Measurements from ENCODE around the gene GPRC5B. TPM values are rescaled to one million over a fixed set of nuclear protein-coding genes. Genes with fewer than 3 reads are reported as not detected.

Gene GPRC5B
- total RNA-seq: 10 to 100 TPM in 1 of 4 donors, 1 to 10 TPM in 3; 1.9 to 17.3 (median 5.1) TPM

GRCh38 chr16:19884611-19885450 is at the start of gene GPRC5B:
Gene GPRC5B (minus strand): TSS chr16:19884848. CDS start chr16:19872845, 12,003 bp downstream.
- peaks cover 6 to 28% (median 25%) of the 10 kb centered on the region in 4 donors for H3K4me1 ChIP-seq

GRCh38 chr16:19933740-19934139 is 49.1 kb upstream of the GPRC5B start:
- Histone ChIP-seq H3K36me3 (no peaks in the 10 kb centered on the region), H3K27ac (no peak overlapping the region), H3K4me1 (no peaks in the 10 kb centered on the region), H3K4me3 (no peak overlapping the region), H3K27me3 (no peaks in the 10 kb centered on the region), H3K9me3 (no peaks in the 10 kb centered on the region)
- no peak for DNase-seq
- WGBS, 2 donors (ENCODE audit: low coverage in 1 of 2): 68 to 81% methylated on average over 3 to 6 of the region's 6 CpGs
- TF ChIP-seq POLR2A (IDR thresholded peaks at IDR 0.05) (no peak), EP300 (IDR thresholded peaks at IDR 0.05; ENCODE audit: low read depth) (no peak), CTCF (IDR thresholded peaks at IDR 0.05) (no peak), POLR2AphosphoS5 (IDR thresholded peaks at IDR 0.05) (no peak)
- intact Hi-C loops (cut with DNase I; ENCODE audit: low total_unique reads): no loop called here
- in situ Hi-C loops (cut with MboI; ENCODE audit: low pct_ligation_motif_present in 1 of 4, low pct_unique_long_range_greater_than_20kb in 1 of 4, low sequenced_read_pairs in 3 of 4): no loop called here

More at GRCh38 chr16:19884611-19885450, at the start of gene GPRC5B:
- peak within 1 kb of the TSS; percentile 51 to 72 (median 60) for H3K4me3 ChIP-seq
- no peaks in the 10 kb centered on the region for H3K36me3 ChIP-seq
- in situ Hi-C loops (cut with MboI; ENCODE audit: low pct_ligation_motif_present in 1 of 4, low pct_unique_long_range_greater_than_20kb in 1 of 4, low sequenced_read_pairs in 3 of 4): loop anchor here (5.0 to 25.0 kb wide), 4 partner anchors 173 to 320 kb away; partner anchors contain the start of genes IQCK (in 1 of the 4) and KNOP1 (in 1 of the 4)
- H3K27ac ChIP-seq: peak within 1 kb of the TSS; percentile 0 to 51 (median 33)
- H3K27me3 ChIP-seq: peaks cover 36% of the 10 kb centered on the region
- WGBS, 2 donors (ENCODE audit: low coverage in 1 of 2): 2% methylated on average over 76 of the region's 85 CpGs; no CpG with 5 or more reads in 1 of the 2 donors
- TF ChIP-seq EP300 (IDR thresholded peaks at IDR 0.05; ENCODE audit: low read depth): no peak
- no peak for TF ChIP-seq POLR2A (IDR thresholded peaks at IDR 0.05)
- TF ChIP-seq CTCF (IDR thresholded peaks at IDR 0.05): no peak
- TF ChIP-seq POLR2AphosphoS5 (IDR thresholded peaks at IDR 0.05): peak in 1 of 3 donors; percentile 20
- intact Hi-C loops (cut with DNase I; ENCODE audit: low total_unique reads): loop anchor here (10.0 kb wide), 1 partner anchor 170 kb away; the partner anchor contains the start of genes IQCK and KNOP1
- no peaks in the 10 kb centered on the region for H3K9me3 ChIP-seq
- DNase-seq: peak; percentile 34

GRCh38 chr16:19929062-19929511 is 44.4 kb upstream of the GPRC5B start:
- no peaks in the 10 kb centered on the region for H3K9me3 ChIP-seq
- TF ChIP-seq POLR2AphosphoS5 (IDR thresholded peaks at IDR 0.05) (no peak), CTCF (IDR thresholded peaks at IDR 0.05) (no peak), EP300 (IDR thresholded peaks at IDR 0.05; ENCODE audit: low read depth) (no peak), POLR2A (IDR thresholded peaks at IDR 0.05) (no peak)
- H3K27ac ChIP-seq: no peak overlapping the region
- intact Hi-C loops (cut with DNase I; ENCODE audit: low total_unique reads) (no loop called here), in situ Hi-C loops (cut with MboI; ENCODE audit: low pct_ligation_motif_present in 1 of 4, low pct_unique_long_range_greater_than_20kb in 1 of 4, low sequenced_read_pairs in 3 of 4) (no loop called here)
- DNase-seq: no peak
- no peak overlapping the region for H3K4me3 ChIP-seq
- H3K36me3 ChIP-seq: no peaks in the 10 kb centered on the region
- H3K27me3 ChIP-seq: no peaks in the 10 kb centered on the region
- WGBS, 2 donors (ENCODE audit: low coverage in 1 of 2): 75 to 84% methylated on average over 12 of the region's 12 CpGs
- peaks cover 0 to 2% (median under 1%) of the 10 kb centered on the region in 4 donors for H3K4me1 ChIP-seq

GRCh38 chr16:19928432-19928831 is 43.8 kb upstream of the GPRC5B start:
- Histone ChIP-seq H3K27me3 (no peaks in the 10 kb centered on the region), H3K27ac (no peak overlapping the region), H3K36me3 (no peaks in the 10 kb centered on the region), H3K4me3 (no peak overlapping the region), H3K4me1 (peaks cover 0 to 9% (median 4%) of the 10 kb centered on the region in 4 donors), H3K9me3 (no peaks in the 10 kb centered on the region)
- intact Hi-C loops (cut with DNase I; ENCODE audit: low total_unique reads) (no loop called here), in situ Hi-C loops (cut with MboI; ENCODE audit: low pct_ligation_motif_present in 1 of 4, low pct_unique_long_range_greater_than_20kb in 1 of 4, low sequenced_read_pairs in 3 of 4) (no loop called here)
- no peak for TF ChIP-seq EP300 (IDR thresholded peaks at IDR 0.05; ENCODE audit: low read depth)
- no peak for TF ChIP-seq POLR2A (IDR thresholded peaks at IDR 0.05)
- no peak for TF ChIP-seq POLR2AphosphoS5 (IDR thresholded peaks at IDR 0.05)
- no peak for TF ChIP-seq CTCF (IDR thresholded peaks at IDR 0.05)
- 71 to 83% methylated on average over 1 of the region's 1 CpG for WGBS, 2 donors (ENCODE audit: low coverage in 1 of 2)
- no peak for DNase-seq

Measured in transverse colon (tissue), 4 donors.